Neural progenitor cell (in vitro differentiated cells): ENCODE measurements around the gene RXRA. TPM values are rescaled to one million over a fixed set of nuclear protein-coding genes. Genes with fewer than 3 reads are reported as not detected.

Source experiments
- DNase-seq: peaks from one replicate; pipeline ENCODE4 v3.0.0-alpha.2; 2016; ENCODE audit warnings: low spot score
- H2AFZ ChIP-seq: fragments of 200-600 bp; sonication (generic); replicated peaks from 2 replicates; pipeline ENCODE4 v1.6.1; 2016; ENCODE audit warnings: antibody characterized with exemption
- H3F3A ChIP-seq: fragments of 200-600 bp; sonication (generic); 2 replicates; pipeline ENCODE4 v1.6.1; 2016; ENCODE audit warnings: antibody characterized with exemption, low read depth
- H3K27ac ChIP-seq: fragments of 200-600 bp; sonication (generic); 2 replicates; pipeline ENCODE4 v1.5.1; 2016; ENCODE audit warnings: mild to moderate bottlenecking
- H3K27me3 ChIP-seq: fragments of 200-600 bp; sonication (generic); 2 replicates; pipeline ENCODE4 v1.6.1; 2016; ENCODE audit warnings: mild to moderate bottlenecking, moderate library complexity
- H3K36me3 ChIP-seq: fragments of 200-600 bp; sonication (generic); 2 replicates; pipeline ENCODE4 v1.5.1; 2016
- H3K4me1 ChIP-seq: fragments of 200-600 bp; sonication (generic); 2 replicates; pipeline ENCODE4 v1.6.1; 2016; ENCODE audit warnings: mixed run types
- H3K4me2 ChIP-seq: fragments of 200-600 bp; sonication (generic); 2 replicates; pipeline ENCODE4 v1.6.1; 2016
- H3K4me3 ChIP-seq: fragments of 200-600 bp; sonication (generic); 2 replicates; pipeline ENCODE4 v1.5.1; 2016
- H3K79me2 ChIP-seq: fragments of 200-600 bp; sonication (generic); 2 replicates; pipeline ENCODE4 v1.6.1; 2016; ENCODE audit warnings: low read depth
- H3K9ac ChIP-seq: fragments of 200-600 bp; sonication (generic); 2 replicates; pipeline ENCODE4 v1.6.1; 2016
- H3K9me3 ChIP-seq: fragments of 200-600 bp; sonication (generic); 2 replicates; pipeline ENCODE4 v1.5.1; 2016; ENCODE audit warnings: low read depth
- H4K20me1 ChIP-seq: fragments of 200-600 bp; sonication (generic); 2 replicates; pipeline ENCODE4 v1.6.1; 2016; ENCODE audit warnings: low read depth
- H3K27ac Mint-ChIP-seq: 3 replicates; pipeline ENCODE4 v1.8.0; 2021; ENCODE audit warnings: mixed read lengths
- H3K27me3 Mint-ChIP-seq: 2 replicates; pipeline ENCODE4 v1.8.0; 2022; ENCODE audit warnings: low read depth, mild to moderate bottlenecking, inconsistent platforms, moderate library complexity, mixed read lengths; ENCODE audit not compliant: insufficient read depth
- H3K36me3 Mint-ChIP-seq: 3 replicates; pipeline ENCODE4 v1.8.0; 2021; ENCODE audit warnings: mixed read lengths
- H3K4me1 Mint-ChIP-seq: 3 replicates; pipeline ENCODE4 v1.8.0; 2021; ENCODE audit warnings: mixed read lengths
- H3K4me3 Mint-ChIP-seq: 3 replicates; pipeline ENCODE4 v1.8.0; 2021; ENCODE audit warnings: mild to moderate bottlenecking, moderate library complexity, mixed read lengths
- H3K9me3 Mint-ChIP-seq: 3 replicates; pipeline ENCODE4 v1.8.0; 2020; ENCODE audit warnings: mixed read lengths
- EZH2 ChIP-seq: fragments of 200-600 bp; sonication (generic); IDR thresholded peaks from 2 replicates; pipeline ENCODE4 v1.6.1; 2017; ENCODE audit warnings: antibody characterized with exemption, mild to moderate bottlenecking, moderate library complexity
- EZH2phosphoT487 ChIP-seq: fragments of 200-600 bp; sonication (generic); IDR thresholded peaks from 2 replicates; pipeline ENCODE4 v1.6.1; 2017; ENCODE audit warnings: antibody characterized with exemption
- total RNA-seq: library from RNA; depleted of rRNA; stranded (reverse); fragments of >200 nt; gene quantifications from 2 replicates; pipeline ENCODE4 v1.2.3, GENCODE V29; 2015; ENCODE audit warnings: low replicate concordance
- TF ChIP-seq, protein P1 (sequence below): fragments of 200-600 bp; sonication (generic); IDR thresholded peaks from 2 replicates; pipeline ENCODE4 v1.5.1; 2017; ENCODE audit warnings: antibody characterized with exemption, mild to moderate bottlenecking

RXRA gene
- total RNA-seq, 1 donor from 2014 or later: 11.6 TPM

DNA sequence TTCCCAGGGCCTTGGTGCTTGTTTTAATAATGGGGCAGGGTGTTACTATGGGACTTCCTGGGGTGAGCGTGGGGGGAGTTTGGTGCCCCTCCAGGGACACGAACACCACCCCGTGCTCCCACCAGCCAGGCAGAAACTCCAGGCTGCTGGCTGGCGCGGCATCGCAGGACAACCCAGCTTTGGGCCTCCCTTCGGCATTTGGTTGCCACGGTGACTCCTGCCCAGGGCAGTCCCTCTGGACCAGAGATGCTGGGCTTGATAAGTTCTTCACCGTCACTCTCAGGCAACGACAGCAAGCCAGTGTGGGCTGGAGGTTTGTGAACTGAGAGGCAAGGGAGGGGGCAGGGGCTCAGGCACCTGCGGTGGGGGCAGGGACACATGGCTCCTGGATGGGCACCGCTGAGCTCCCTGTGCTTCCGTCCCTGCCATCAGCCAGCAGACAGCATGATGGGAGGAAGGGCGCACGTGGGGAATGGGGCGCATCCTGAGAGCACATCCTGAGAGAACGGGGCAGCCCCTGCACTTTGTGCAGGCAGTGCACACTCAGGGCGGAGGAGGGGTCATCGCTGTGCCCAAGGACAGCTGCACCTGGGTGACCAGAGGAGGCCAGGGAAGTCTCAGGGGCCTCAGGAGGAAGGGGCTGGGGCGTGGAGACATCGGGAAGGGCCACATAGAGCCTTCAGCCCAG is 116.4 kb downstream of the RXRA start:
- H3K9me3 ChIP-seq: no peaks in the 10 kb centered on the region
- Mint-ChIP-seq H3K4me1 (peaks cover 19% of the 10 kb centered on the region), H3K9me3 (no peaks in the 10 kb centered on the region), H3K4me3 (no peak overlapping the region), H3K27ac (no peak overlapping the region), H3K27me3 (peaks cover 8% of the 10 kb centered on the region), H3K36me3 (no peaks in the 10 kb centered on the region)
- H3K27ac ChIP-seq: no peak overlapping the region
- peaks cover 13% of the 10 kb centered on the region for H3K4me1 ChIP-seq
- no peaks in the 10 kb centered on the region for H3K36me3 ChIP-seq
- no peaks in the 10 kb centered on the region for H4K20me1 ChIP-seq
- peak; percentile 51 for DNase-seq
- H3K4me2 ChIP-seq: no peak overlapping the region
- peaks cover 4% of the 10 kb centered on the region for H3F3A ChIP-seq
- no peak for TF ChIP-seq EZH2phosphoT487
- TF ChIP-seq, protein P1, sequence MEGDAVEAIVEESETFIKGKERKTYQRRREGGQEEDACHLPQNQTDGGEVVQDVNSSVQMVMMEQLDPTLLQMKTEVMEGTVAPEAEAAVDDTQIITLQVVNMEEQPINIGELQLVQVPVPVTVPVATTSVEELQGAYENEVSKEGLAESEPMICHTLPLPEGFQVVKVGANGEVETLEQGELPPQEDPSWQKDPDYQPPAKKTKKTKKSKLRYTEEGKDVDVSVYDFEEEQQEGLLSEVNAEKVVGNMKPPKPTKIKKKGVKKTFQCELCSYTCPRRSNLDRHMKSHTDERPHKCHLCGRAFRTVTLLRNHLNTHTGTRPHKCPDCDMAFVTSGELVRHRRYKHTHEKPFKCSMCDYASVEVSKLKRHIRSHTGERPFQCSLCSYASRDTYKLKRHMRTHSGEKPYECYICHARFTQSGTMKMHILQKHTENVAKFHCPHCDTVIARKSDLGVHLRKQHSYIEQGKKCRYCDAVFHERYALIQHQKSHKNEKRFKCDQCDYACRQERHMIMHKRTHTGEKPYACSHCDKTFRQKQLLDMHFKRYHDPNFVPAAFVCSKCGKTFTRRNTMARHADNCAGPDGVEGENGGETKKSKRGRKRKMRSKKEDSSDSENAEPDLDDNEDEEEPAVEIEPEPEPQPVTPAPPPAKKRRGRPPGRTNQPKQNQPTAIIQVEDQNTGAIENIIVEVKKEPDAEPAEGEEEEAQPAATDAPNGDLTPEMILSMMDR: no peak
- no peak for TF ChIP-seq EZH2
- no peaks in the 10 kb centered on the region for H3K79me2 ChIP-seq
- no peak overlapping the region for H3K4me3 ChIP-seq
- no peaks in the 10 kb centered on the region for H3K27me3 ChIP-seq
- H2AFZ ChIP-seq: no peak overlapping the region
- no peak overlapping the region for H3K9ac ChIP-seq

DNA sequence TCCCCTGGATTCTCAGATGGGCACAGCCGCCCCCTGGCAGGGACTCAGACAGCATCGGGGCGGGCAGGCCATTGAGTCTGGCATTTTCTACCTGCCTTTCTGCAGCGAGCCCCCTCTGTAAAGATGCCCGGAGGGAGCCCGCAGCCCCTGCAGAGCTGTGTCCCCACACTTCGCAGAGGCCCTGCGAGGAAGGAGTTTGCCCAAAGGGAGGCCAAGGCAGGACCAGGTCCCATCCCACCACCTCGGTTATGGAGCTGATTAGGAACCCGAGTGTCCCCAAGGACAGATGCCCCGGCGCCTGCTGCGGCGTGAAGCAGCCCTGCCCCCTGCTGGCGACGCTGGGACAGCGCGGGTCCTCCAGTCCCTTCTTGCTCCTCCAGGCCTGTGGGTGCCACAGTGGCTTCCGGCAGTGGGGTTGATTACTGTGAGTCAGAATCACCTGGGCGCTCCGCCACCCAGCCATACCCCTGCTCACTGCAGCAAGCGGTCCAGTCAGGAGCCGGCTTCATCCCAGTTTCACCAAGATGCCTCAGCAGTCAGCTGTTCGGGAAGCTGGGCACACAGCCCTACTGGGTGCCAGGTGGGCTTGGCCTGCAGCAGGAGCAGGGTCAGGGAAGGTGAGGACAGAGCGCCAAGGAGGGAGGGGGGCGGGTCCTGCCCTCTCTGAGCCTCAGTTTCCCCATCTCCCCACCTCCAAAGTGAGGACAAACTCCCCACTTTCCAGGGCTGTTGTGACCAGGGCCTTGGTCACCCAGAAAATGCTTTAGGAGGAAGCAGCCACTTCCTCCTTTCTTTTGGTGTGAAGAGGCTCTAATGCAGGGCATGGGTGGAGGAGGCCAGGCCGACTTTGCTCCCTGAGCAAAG is 117.2 kb downstream of the RXRA start:
- no peaks in the 10 kb centered on the region for H3K36me3 ChIP-seq
- no peaks in the 10 kb centered on the region for H4K20me1 ChIP-seq
- no peaks in the 10 kb centered on the region for H3K9me3 ChIP-seq
- no peak overlapping the region for H3K4me3 Mint-ChIP-seq
- H3F3A ChIP-seq: peaks cover 4% of the 10 kb centered on the region
- no peak overlapping the region for H3K27ac Mint-ChIP-seq
- no peak overlapping the region for H3K4me2 ChIP-seq
- H2AFZ ChIP-seq: no peak overlapping the region
- no peaks in the 10 kb centered on the region for H3K36me3 Mint-ChIP-seq
- TF ChIP-seq, protein P1: peak; percentile 97
- no peak for TF ChIP-seq EZH2phosphoT487
- peaks cover 8% of the 10 kb centered on the region for H3K27me3 Mint-ChIP-seq
- H3K27me3 ChIP-seq: no peaks in the 10 kb centered on the region
- no peak overlapping the region for H3K9ac ChIP-seq
- peak; percentile 83 for DNase-seq
- H3K4me1 Mint-ChIP-seq: peaks cover 19% of the 10 kb centered on the region
- no peaks in the 10 kb centered on the region for H3K79me2 ChIP-seq
- no peak overlapping the region for H3K4me3 ChIP-seq
- peaks cover 4% of the 10 kb centered on the region for H3K9me3 Mint-ChIP-seq
- H3K4me1 ChIP-seq: peaks cover 7% of the 10 kb centered on the region
- H3K27ac ChIP-seq: no peak overlapping the region

DNA sequence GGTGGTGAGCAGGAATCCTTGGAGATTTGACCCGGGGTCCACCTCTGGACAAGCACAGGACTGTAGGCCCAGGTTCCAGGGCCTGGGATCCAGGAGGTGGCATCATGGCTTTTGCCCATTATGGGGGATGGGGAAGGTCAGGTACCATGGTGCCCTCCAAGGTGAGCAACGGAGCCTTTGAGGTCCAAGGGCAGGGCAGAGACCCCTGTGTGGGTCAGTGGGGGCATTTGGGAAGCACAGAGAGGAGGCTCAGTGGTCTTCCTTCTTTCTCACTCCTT is 117.7 kb downstream of the RXRA start:
- Mint-ChIP-seq H3K4me1 (peaks cover 19% of the 10 kb centered on the region), H3K27ac (no peak overlapping the region), H3K4me3 (no peak overlapping the region), H3K36me3 (no peaks in the 10 kb centered on the region), H3K9me3 (peaks cover 9% of the 10 kb centered on the region), H3K27me3 (peaks cover 8% of the 10 kb centered on the region)
- no peaks in the 10 kb centered on the region for H3K27me3 ChIP-seq
- no peak overlapping the region for H3K4me3 ChIP-seq
- H2AFZ ChIP-seq: no peak overlapping the region
- H3K9me3 ChIP-seq: no peaks in the 10 kb centered on the region
- TF ChIP-seq, protein P1: no peak
- TF ChIP-seq EZH2: no peak
- no peak for TF ChIP-seq EZH2phosphoT487
- no peak overlapping the region for H3K9ac ChIP-seq
- H3K4me2 ChIP-seq: no peak overlapping the region
- H3K4me1 ChIP-seq: peaks cover 7% of the 10 kb centered on the region
- no peaks in the 10 kb centered on the region for H3K36me3 ChIP-seq
- no peak overlapping the region for H3K27ac ChIP-seq
- H4K20me1 ChIP-seq: no peaks in the 10 kb centered on the region
- peaks cover 4% of the 10 kb centered on the region for H3F3A ChIP-seq
- no peaks in the 10 kb centered on the region for H3K79me2 ChIP-seq
- DNase-seq: no peak
